GM18526 (cell line): ENCODE data around the gene THSD7B.

ENCODE experiments used
- POLR2A ChIP-seq: IDR thresholded peaks from 3 replicates; pipeline ENCODE4 v1.6.1; 2011; ENCODE audit not compliant: insufficient read length; ENCODE audit errors: extremely low read depth

The THSD7B gene

DNA sequence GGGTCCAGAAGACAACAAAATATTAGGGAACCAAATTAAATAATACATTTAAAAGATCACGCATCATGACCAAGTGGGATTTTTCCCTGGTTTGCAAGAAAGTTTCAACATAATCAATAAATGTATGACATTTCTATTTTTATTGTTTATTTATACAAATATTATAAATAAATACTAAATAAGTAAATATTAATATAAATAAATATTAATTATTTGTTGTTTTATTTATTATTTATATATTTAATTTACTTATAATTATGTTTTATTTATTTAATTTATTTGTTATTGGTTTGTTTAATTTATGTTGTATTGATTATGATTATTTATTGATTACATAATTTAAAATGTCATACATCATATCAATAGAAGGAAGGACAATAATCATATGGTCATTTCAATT lies 956.4 kb downstream of the THSD7B start:
- TF ChIP-seq POLR2A, result no peak

DNA sequence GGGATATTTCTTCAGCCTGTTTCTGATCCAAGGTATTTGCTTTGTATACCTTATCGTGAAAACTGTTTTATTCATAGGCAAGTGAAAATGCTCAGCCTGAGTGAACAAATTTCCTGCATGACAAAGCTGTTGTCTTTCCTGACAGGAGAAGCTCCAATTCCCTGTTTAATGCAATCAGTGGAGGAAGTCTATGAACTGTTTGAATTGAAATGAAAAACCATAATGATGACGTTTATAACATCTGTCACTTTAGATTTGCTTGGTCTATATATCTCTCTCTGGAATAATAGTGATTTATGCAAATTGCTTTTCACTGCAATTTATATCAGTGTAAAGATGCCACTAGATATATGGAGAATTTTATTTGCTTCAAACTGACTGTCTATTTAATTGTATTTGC lies 959.6 kb downstream of the THSD7B start:
- no peak for TF ChIP-seq POLR2A
